ENCODE data around the gene SLC25A11.
"Not testable (repeated sequence)": the region's sequence is repeated elsewhere in the genome, so short reads cannot be mapped to it uniquely, and the experiment has no call there.

SLC25A11 gene

DNA sequence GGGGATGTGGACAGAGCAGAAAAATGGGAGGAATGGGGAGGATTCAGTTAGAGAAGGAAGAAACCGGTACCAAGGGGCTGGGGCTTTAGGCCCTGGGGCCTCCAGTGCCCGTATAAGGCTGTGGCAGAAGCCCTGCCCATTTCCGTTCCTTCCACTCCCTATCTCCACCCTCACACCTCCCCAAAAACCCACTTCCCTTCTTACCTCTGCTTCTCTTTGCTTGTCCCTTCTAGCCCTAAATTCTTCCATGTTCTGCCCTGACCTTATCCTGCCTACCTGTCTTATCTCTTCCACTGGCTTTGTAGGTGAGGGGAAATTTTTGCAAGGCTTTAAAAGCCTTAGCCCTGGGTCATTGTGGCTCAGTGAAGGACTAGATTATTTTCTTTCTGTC is 4.3 kb upstream of the SLC25A11 start:
- no peak for DNase-seq

DNA sequence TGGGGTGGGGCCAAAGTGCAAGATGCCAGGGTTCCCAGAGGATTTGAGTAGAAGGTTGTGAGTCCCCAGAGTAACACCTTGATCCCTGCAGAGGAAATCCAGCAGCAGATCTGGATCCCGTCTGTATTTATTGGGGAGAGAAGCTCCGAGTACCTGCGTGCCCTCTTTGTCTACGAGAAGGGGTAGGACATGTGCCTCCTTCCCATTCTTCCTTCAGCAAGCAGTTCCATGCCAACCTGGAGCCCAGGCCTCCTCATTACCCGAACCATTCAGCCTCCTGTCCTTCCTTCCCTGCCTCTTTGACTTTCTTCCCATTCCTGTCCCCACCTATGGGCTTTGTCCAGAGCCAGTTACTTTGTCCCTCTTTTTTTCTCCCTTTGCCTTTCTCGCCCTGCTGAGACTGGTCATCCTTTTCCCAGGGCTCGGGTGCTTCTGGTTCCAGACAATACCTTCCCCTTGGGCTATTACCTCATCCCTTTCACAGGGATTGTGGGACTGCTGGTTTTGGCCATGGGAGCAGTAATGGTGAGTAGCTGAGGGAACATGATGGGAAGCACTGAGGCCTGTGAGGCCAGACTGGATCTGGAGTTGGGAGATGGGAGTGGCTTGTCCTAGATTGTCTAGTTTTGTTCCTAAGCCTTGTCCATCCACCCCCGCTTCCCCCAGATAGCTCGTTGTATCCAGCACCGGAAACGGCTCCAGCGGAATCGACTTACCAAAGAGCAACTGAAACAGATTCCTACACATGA is 3.1 kb upstream of the SLC25A11 start:
- DNase-seq = no peak

DNA sequence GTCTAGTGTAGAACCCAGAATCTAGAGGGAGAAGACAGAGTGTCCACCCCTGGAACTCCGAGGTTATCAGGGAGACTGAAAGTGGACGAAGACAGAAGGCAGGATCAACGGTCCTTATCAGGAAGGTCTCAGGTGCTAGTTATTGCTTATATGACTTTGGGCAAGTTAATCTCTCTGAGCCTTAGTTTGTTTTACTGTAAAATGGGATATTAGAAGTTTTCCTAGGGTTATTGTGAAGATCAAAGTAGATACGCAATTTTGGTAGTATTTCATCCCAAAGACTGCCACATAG is 1.4 kb upstream of the SLC25A11 start:
- DNase-seq = no peak

DNA sequence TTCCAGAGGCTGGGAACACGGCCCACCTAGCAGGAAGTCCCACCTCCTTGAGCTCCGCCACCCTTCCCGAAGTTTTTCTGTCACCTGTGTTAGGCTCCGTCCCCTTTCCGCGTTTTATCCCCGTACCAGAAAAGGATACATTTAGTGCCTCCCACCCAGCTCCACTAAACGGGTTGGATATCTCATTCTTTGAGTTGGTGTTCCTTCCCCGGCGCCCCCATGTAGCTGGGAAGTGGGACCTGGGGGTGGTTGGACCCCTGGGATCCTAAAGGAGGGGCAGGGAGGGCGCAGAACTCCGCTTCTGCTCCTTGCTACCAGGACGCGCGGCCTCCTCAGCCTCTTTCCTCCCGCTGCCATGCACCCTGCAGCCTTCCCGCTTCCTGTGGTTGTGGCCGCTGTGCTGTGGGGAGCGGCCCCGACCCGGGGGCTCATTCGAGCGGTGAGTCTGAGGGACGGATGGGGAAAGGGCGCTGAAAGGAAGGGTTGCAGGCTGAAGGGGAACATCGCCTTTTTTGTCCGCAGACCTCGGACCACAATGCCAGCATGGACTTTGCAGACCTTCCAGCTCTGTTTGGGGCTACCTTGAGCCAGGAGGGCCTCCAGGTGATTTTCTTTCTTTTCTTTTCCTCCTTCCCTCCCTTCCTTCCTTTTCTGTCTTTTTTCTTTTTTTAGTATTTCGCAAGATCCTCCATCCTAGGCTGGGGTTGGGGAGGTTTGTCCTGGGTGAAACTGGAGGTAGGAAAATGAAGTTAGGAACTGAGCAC is 891 bp upstream of the SLC25A11 start:
- no peak for DNase-seq

DNA sequence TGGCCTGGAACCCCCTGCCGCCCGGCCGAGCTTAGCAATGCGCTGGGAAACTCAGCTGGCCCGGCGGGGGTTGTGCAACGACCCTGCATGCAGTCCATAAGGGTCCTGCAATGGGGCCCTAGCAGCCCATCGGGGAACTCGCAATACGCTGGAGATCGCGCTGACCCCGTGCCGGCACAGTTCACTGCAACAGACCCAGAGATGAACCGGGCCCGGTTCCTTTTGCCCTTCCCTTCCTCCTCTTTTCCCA is 375 bp downstream of the SLC25A11 start:
- DNase-seq = no peak

DNA sequence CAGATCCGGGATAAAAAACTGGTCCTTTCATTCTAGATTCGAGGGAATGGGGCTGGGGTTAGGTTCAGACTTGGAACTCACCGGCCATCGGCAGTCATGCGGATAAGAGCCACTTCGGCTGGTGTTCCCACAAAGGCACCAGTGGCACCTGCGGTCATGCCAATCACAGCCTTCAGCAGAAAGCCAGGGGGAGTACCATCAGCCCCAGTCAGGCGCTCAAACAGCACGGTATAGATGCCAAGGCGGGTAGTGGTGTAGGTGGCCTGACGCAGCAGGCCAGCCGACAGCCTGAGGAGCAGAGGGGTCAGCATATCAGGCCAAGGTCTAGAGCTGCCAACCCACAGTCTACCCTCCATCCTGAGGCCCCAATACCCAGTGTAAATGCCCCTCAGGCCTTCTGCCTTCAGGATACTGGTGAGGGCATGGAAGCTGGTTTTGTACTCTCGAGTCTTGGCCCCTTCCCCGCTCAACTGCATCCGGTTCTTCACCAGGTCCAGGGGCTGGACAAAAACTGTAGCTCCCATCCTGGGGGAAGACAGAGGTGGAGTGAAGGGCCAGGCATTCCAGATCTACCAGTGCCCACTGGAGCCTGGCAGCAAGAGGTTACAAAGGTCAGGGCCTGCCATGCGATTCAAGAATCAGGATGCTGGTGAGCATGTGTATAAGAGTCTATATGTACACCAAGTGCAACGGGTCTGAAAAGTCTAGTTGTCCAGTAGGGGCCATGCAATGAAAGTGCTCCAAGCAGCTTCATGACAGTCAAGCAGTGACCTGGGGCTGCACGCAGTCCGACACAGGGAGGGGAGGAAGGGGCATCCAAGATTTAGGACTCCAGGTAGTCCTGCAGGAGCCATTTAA is 929 bp downstream of the SLC25A11 start:
- no peak for DNase-seq

DNA sequence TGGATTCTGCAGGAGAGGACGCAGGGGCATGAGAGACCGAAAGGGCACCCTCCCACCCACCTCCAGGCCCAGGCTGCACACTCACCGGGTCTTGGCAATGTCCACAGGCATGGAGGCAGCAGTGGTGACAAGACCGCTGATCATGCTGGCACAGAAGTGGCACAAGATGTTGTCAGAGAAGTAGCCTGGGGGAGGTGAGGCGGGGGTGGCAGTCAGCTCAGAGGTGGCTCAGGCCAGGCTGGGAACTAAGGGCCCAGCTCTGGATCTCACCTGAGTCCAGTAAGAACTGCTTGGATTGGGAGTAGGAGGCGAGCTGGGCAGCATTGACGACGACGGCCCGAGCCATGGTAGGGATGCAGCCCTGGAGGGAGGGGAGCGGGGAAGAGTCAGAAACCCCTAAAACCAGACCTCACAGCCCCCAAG is 1.8 kb downstream of the SLC25A11 start:
- no peak for DNase-seq

DNA sequence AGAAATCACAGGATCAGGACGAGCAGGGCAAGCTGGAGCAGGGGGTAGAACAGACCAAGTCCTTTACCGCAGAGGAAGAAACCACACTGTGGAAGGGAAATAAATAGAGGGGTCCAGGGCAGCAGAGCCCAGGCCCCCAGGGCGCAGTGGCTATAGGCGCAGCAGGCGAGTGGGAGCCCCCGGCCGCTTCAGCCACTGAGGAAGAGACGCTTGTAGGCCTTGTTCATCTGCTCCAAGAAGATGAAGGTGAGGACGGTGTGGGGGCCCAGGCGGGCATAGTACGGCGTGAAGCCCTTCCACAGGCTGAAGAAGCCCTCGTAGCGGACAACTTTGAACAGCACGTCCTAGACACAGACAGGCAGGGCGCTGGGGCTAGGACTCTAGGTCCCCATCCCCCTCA is 2.3 kb downstream of the SLC25A11 start:
- DNase-seq = no peak

DNA sequence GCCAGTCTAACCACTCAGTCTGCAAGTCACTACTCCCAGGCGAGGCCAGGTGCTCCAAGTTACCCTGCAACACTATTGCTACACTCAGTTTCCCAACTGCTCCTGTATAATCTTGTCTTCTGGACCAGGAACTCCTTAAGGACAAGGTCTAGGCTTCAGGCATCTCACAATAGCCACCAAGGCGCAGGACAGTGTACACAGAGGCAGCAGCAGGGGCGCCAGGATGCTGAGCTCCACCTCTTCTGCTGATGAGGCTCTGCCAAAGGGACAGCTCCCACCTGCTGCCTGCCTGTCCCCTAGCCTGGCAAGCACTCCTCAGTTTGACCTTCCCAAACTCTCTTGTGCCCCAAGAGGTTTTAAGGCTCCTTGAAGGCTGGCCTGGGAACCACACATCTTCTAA is 3.4 kb downstream of the SLC25A11 start:
- DNase-seq = no peak

DNA sequence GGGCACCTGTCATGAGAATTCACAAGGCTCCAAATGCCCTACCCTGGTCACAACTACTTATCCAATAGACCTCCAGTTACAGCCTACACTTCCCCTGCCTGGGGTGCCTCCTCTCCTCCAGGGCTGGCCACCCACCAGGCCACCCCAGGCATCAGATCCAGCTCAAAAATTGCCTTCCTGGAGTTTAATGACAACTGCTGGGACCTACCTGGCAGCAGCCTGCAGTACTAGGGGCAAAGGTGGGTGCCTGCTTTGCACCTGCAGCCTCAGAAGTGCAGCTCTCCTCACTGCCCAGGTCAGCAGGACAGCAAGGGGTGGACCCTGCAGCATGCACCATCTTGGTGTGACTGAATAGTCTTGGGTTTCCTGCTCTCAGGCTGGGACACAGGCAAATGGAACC is 4.2 kb downstream of the SLC25A11 start:
- DNase-seq = no peak

DNA sequence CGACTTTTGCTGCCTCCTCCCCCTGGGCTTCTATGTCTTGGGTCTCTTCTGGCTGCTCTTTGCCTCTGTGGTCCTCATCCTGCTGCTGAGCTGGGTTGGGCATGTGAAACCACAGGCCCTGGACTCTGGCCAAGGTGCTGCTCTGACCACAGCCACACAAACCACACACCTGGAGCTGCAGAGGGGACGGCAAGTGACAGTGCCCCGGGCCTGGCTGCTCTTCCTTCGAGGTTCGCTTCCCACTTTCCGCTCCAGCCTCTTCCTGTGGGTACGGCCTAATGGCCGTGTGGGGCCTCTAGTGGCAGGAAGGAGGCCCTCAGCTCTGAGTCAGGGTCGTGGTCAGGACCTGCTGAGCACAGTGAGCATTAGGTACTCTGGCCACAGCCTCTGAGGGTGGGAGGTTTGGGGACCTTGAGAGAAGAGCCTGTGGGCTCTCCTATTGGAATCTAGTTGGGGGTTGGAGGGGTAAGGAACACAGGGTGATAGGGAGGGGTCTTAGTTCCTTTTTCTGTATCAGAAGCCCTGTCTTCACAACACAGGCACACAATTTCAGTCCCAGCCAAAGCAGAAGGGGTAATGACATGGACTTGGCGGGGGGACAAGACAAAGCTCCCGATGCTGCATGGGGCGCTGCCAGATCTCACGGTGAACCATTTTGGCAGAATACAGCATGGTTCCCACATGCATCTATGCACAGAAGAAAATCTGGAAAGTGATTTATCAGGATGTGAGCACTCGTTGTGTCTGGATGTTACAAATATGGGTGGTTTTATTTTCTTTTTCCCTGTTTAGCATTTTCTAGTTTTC is 5.5 kb downstream of the SLC25A11 start:
- peak; percentile 62 for DNase-seq

DNA sequence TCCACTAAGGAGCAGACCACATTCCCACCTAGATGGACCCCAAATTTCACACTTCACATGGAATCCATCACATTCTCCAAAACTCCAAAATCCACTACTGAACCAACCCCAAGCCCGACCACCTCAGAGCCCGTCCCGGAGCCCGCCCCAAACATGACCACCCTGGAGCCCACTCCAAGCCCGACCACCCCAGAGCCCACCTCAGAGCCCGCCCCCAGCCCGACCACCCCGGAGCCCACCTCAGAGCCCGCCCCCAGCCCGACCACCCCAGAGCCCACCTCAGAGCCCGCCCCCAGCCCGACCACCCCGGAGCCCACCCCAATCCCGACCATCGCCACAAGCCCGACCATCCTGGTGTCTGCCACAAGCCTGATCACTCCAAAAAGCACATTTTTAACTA is 6.2 kb downstream of the SLC25A11 start:
- DNase-seq = no peak

DNA sequence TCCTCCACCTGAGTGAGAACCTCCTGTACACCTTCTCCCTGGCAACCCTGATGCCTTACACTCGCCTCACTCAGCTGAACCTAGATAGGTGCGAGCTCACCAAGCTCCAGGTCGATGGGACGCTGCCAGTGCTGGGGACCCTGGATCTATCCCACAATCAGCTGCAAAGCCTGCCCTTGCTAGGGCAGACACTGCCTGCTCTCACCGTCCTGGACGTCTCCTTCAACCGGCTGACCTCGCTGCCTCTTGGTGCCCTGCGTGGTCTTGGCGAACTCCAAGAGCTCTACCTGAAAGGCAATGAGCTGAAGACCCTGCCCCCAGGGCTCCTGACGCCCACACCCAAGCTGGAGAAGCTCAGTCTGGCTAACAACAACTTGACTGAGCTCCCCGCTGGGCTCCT is 7.1 kb downstream of the SLC25A11 start:
- DNase-seq = no peak

DNA sequence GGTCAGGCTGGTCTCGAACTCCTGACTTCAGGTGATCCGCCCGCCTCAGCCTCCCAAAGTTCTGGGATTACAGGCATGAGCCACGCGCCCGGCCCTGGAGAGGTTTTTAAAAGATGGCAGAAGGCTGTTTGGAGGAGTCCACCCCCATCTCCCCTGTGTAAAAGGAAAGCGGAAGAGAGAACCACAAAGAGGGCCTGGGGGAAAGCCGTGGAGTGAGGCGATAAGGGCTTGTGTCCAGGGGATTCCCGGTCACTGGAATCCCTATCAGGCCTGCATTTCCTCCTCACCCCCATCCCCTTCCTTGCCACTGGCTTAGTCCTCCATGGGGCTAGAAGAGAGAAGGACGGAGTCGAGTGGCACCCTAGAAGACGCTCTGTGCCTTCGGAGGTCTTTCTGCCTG is 7.9 kb downstream of the SLC25A11 start, which contains the start of gene GP1BA:
Gene GP1BA, plus strand, starts transcription at position 315 of the 400 bp plus-strand sequence. CDS start 328 bp downstream, outside the sequence.
- peak; percentile 49 for DNase-seq

DNA sequence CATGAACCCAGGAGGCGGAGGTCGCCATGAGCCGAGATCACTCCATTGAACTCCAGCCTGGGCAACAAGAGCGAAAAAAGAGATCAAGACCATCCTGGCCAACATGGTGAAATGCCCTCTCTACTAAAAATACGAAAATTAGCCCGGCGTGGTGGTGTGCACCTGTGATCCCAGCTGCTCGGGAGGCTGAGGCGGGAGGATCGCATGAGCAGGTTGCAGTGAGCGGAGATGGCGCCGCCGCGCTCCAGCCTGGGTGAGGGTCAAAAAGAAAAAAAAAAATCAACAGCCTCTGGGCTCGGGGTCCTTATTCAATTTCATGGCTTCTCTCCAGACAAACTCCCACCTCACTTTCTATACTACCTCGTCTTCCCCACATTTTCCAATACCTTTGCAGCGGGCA is 11.0 kb downstream of the SLC25A11 start:
- DNase-seq = no peak

DNA sequence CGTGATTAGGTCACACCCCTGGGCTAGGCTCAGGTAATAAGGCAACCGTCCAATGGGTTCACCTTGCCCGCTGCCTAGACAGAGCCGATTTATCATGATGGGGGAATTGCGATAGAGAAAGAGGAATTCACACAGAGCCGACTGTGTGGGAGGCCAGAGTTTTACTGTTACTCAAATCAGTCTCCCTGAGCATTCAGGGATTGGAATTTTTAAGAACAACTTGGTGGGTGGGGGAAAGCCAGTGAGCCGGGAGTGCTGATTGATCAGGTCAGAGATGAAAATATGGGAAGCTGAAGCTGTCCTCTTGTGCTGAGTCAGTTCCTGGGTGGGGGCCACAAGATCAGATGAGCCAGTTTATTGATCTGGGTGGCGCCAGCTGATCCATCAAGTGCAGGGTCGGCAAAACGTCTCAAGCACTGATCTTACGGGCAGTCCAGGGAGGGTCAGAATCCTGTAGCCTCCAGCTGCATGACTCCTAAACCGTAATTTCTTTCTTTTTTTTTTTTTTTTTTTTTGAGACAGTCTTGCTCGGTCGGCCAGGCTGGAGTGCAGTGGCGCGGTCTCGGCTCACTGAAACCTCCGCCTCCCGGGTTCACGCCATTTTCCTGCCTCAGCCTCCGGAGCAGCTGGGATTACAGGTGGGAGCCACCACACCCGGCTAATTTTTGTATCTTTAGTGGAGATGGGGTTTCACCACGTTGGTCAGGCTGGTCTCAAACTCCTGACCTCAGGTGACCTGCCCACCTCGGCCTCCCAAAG is 13.1 kb downstream of the SLC25A11 start:
- peak; percentile 78 for DNase-seq

DNA sequence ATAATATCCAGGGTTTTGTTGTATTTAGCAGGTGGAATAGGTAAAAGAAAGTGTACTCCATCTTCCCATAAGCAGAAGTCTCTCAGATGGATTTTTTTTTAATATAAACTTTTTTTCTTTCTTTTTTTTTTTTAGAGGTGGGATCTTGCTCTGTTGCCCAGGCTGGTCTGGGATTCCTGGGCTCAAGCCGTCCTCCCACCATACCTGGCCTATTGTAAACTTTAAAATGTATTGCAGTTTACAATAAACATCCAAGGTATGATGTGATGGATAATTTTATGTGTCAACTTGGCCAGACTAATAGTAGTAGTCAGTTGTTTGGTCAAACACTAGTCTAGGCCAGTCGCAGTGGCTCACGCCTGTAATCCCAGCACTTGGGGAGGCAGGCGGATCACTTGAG is 18.5 kb downstream of the SLC25A11 start:
- DNase-seq = no peak

DNA sequence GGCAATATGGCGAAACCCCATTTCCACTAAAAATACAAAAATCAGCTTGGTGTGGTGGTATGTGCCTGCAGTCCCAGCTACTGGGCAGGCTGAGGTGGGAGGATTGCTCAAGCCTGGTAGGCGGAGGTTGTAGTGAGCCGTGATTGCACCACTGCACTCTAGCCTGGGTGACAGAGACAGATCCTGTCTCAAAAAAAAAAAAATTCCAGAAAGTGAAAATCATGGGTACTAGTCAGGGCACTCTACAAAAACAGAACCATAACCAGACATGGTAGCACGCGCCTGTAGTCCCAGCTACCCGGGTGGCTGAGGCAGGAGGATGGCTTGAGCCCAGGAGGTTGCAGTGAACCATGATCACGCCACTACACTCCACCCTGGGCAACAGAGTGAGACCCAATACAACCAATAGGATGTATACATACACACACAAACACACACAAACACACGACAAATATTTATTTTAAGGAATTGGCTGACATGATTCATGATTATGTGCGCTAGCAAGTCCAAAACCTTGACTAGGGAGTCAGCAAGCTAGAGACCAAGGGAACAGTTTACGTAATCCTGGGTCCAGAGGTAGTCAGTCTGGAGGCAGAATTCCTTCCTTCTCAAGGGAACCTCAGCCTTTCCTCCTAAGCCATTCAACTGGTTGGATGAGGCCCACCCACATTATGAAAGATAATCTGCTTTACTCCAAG is 19.3 kb downstream of the SLC25A11 start:
- DNase-seq = peak; percentile 88

DNA sequence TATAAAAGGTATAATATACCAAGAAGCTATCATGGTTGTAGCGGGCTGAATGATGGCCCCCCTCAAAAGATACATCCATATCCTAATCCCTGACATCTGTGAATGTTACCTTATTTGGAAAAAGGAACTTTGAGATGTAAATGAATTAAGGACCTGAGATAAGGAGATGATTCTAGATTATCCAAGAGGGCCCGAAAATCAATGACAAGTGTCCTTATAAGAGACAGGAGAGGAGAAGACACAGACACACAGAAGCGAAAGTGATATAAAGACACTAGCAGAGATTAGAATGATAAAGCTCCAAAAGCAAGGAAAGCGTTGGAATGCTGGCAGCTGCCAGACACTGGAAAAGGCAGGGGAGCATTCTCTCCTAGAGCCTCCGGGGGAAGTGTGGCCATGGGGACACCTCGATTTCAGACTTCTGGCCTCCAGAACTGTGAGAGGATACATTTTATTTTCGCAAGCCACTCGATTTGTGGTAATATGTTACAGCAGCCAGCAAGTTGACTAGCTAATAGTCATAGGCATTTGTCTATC is 20.3 kb downstream of the SLC25A11 start:
- DNase-seq = no peak

DNA sequence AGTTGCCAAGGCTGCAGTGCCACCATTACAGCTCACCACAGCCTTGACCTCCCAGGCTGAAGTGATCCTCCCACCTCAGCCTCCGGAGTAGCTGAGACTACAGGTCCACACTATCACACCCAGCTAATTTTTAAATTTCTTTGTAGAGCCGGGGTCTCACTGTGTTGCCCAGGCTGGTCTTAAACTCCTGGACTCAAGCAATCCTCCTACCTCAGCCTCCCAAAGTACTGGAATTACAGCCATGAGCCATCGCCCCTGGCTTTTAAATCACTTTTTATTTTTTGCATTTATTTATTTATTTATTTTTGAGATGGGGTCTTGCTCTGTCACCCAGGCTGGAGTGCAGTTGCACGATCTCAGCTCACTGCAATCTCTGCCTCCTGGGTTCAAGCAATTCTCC is 25.3 kb downstream of the SLC25A11 start:
- not testable (repeated sequence) for DNase-seq

DNA sequence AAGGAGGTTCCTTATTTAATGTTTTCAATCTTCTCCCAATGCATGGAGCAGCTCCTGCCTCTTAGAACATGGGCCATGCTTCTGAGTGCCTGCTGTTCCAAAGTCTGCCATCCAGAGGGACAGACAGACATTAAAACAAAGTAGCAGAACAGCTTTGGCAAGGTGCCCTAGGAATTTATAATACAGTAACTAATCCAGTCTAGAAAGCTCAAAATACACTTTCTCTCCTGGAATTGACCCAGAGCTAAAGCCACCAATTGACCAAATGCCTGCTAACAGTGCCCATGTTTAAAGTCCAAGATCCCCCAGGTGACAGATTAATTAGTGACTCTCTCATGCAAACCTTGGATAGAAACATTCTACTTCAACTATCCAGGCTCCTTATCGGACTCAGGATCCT is 25.9 kb downstream of the SLC25A11 start:
- no peak for DNase-seq

All from suppressor macrophage treated with lipopolysaccharide for 4 hours (primary cell).